NCI-H1694 (cell line): ENCODE data around the gene HS3ST3B1.

Experiments used
- DNase-seq: peaks from one replicate; lab custom pipeline; 2025; lab: John Stamatoyannopoulos, UW

Gene HS3ST3B1

GRCh38 chr17:14300575-14301278 lies at the start of gene HS3ST3B1:
Gene HS3ST3B1, plus strand, starts transcription at chr17:14301081. Its CDS starts 438 bp downstream, at chr17:14301519.
- peak; percentile 58 for DNase-seq

- DNase-seq = no peak
These were observed 39.5 kb upstream of the HS3ST3B1 start for GRCh38 chr17:14261406-14261805.

DNA sequence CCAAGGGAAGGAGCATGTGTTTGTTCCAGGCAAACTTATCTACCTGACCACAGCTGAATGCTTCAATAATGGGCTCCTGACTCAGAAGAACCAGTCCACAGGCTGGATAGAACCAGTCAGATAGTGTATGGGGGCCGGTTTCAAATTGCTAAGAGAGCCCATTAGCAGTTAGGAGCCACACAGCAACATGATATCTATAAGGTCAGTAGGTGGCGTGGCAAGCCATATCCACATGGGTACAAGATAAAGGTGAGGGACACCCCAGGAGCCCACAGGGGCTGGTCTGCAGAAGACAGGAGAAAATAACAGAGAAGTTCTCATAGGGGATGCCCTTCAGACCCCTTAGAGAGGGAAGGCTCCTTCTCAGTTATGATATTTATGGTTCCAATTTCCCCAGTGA lies 32.6 kb upstream of the HS3ST3B1 start:
- no peak for DNase-seq

DNA sequence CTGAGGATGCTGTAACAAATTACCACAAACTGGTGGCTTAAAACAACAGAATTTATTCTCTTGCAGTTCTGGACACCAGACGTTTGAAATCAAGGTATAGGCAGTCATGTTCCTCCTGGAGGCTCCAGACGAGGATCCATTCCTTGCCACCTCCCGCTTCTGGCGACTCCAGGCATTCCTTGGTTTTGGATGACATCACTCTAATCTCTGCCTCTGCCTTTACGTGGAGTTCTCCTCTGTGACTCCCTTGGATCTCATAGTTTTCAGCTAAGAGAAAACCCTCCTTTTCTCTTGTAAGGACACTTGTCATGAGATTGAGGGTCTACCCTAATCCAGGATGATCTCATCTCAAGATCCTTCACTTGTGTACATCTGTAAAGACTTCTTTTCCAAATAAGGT lies 31.4 kb upstream of the HS3ST3B1 start:
- no peak for DNase-seq

- DNase-seq = no peak
These were observed 30.4 kb upstream of the HS3ST3B1 start for GRCh38 chr17:14270508-14270907.

GRCh38 chr17:14276535-14277250 lies 24.2 kb upstream of the HS3ST3B1 start:
- DNase-seq = no peak

- no peak for DNase-seq
These were observed 19.4 kb upstream of the HS3ST3B1 start for GRCh38 chr17:14281530-14281929.

DNA sequence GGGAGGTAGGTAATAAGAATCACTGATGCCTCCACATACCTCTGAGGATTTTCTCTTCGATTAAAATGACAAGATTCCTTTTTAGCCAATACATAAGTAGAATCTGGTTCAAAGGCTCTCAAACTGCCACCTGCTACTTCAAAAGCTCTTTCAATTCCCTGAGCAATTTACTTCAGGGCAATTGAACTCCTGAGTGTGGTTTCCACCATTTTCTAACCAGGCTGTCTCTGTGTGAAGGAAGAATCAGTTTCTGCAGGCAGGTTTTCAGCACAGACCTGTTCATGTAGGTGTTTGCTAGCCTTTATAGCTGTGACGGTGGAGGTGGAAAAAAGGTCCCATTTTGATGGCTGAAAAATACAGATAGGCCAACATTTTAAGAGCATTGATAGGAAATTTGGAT lies 18.2 kb upstream of the HS3ST3B1 start:
- no peak for DNase-seq

- no peak for DNase-seq
These were observed 11.7 kb upstream of the HS3ST3B1 start for GRCh38 chr17:14289162-14289561.

- no peak for DNase-seq
These were observed 6.0 kb upstream of the HS3ST3B1 start for GRCh38 chr17:14294876-14295275.

- DNase-seq = no peak
These were observed 5.2 kb upstream of the HS3ST3B1 start for GRCh38 chr17:14295676-14296075.

DNA sequence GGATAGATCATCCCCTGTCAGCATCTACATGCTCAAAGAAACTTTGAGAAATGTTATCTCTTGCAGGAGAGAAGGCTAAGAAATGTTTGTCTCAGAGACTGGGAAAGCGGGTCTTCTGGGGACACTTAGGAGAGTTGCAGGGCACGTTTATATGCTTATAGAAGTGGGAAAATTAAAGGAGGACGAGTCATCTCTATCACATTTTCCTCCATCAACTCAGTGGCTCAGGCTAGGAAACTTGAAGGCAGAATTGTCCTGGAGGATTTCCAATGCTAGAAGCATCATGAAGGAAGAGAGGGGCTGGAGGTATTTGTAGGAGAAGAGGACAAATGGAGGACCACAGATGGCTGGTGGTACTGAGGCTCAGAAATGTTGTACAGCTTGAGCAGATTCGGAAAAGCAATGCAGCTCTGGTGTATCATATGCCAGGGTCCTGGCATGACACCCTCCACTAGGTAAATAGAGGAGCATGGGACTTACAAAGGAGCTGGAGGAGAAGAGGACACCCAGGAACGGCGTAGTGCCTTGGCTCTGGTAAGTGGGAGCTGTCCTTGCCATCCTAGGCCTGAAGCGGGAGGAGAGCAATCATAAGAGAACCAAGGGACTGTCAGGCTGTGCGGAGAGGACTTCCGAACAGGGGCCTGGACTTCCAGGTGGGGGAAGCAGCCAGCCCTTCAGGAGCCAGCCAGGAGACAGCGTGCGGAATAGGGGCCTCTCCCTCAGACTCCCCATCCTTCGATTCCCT lies 4.5 kb upstream of the HS3ST3B1 start:
- no peak for DNase-seq

GRCh38 chr17:14297161-14297851 lies 3.6 kb upstream of the HS3ST3B1 start:
- DNase-seq = no peak

GRCh38 chr17:14298221-14298946 lies 2.5 kb upstream of the HS3ST3B1 start:
- DNase-seq = no peak

- no peak for DNase-seq
These were observed 2.0 kb upstream of the HS3ST3B1 start for GRCh38 chr17:14298947-14299279.

DNA sequence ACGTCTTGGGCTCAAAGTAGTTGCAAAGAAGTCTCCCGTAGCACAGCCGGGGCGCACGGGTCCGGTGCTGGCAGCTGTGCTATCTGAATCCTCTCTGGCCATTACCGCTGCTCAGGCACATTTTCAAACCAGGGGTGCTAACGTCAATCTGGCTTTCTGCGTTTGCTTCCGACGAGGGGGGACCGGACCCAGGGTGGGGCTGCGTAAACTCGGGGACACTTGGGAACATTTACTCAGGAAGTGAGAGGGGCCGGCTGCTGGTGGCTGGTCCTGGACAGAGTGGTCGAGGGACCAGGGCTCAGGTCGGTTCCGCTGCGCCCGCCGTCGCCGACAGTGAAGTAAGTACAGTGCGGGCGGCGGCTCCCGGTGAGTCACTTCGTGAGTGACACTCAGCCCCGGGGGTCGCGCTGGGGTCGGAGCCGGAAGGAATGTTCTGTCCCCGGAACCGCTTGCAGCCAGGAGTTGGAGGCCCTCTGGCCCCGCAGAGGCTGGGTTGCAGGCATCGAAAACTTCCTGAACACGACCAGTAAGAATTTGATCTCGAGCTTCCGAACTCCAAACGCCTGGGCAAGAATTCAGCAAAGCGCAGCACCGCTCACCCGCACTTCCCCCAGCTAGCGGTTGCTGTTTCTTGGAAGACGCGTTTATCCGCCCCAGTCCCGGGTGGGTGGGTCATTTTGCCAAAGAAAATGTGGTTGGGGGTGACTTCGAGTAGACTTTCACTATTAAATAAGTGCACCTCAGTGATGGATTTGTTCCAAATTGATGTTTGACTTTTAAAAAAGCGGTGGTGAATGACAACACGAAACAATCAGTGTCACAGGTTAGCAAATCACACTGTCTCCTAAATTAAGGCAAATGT lies 1.4 kb upstream of the HS3ST3B1 start:
- no peak for DNase-seq

DNA sequence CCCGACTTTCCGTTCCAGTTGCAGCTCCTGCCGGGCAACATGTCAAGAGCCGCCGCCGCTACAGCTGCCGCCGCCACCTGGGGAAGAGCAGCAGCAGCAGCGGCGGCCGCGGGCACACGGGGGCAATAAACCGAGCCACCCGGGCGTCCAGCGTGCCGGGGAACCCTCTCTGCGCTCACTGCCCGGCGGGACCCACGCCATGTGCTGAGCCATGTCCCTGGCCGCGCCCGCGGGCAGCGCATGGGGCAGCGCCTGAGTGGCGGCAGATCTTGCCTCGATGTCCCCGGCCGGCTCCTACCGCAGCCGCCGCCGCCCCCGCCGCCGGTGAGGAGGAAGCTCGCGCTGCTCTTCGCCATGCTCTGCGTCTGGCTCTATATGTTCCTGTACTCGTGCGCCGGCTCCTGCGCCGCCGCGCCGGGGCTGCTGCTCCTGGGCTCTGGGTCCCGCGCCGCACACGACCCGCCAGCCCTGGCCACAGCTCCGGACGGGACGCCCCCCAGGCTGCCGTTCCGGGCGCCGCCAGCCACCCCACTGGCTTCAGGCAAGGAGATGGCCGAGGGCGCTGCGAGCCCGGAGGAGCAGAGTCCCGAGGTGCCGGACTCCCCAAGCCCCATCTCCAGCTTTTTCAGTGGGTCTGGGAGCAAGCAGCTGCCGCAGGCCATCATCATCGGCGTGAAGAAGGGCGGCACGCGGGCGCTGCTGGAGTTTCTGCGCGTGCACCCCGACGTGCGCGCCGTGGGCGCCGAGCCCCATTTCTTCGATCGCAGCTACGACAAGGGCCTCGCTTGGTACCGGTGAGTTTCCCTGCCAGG lies 604 bp downstream of the HS3ST3B1 start:
- DNase-seq = no peak

- DNase-seq = no peak
These were observed 1.2 kb downstream of the HS3ST3B1 start for GRCh38 chr17:14302091-14302430.

DNA sequence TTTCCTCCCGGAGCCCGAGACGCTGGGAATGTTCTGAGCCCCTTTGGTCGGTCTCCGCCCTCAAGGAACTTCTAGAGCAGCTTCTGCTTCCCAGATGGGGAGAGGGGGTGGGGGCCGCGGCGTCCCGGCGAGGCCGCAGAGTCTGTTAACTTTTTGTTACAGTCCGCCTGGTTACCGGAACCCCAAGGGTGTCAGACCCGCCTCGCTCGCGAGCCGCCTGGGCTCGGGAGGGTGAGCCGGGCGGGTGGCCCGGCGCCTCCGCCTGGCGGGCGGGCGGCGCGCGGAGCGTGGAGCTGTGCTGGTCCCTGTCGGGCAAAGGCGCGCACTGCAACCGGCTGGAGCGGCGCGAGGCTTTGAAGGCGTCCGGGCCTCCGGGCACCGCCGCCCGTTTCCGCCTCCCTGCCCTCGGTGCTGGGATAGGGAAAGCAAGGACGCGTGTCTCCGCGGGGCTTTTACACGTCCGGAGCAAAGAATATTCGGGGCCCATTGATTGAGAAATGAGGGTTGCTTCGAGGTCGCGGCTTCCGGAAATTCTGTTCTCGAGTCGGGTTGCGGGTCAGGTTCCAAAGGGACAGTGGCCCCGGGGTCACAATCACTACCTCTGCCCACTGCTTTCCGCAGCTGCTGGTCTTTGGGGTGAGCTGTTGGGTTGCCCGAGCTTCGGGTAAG lies 1.7 kb downstream of the HS3ST3B1 start:
- peak; percentile 10 for DNase-seq
